ENCODE results near the gene HTR6. TPM values are rescaled to one million over a fixed set of nuclear protein-coding genes. Genes with fewer than 3 reads are reported as not detected.

The HTR6 gene
- total RNA-seq, 1 donor from 2014 or later, result not detected

DNA sequence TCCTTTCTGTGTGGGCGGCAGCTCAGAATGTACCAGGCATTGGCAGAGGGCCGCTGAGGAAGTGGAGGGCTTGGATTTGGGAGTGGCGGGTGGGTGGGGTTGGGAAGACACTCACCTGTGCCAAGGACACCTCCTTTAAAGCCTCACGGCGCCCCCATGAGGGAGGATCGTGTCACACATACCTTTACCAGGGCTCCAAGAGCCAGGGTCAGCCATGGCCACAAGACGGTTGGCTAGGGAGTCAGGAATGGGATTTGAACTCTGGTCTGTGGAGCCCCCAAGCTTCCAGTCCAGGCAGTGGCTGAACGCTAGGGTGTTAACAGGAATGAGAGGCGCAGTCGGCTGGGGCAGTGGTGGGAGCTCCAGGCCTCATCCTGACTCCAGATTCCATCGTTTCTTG lies 16.0 kb upstream of the HTR6 start:
- Histone ChIP-seq H3K27ac (peak overlapping the region; percentile 36), H3K9me3 (no peaks in the 10 kb centered on the region)
- ATAC-seq, result no peak

DNA sequence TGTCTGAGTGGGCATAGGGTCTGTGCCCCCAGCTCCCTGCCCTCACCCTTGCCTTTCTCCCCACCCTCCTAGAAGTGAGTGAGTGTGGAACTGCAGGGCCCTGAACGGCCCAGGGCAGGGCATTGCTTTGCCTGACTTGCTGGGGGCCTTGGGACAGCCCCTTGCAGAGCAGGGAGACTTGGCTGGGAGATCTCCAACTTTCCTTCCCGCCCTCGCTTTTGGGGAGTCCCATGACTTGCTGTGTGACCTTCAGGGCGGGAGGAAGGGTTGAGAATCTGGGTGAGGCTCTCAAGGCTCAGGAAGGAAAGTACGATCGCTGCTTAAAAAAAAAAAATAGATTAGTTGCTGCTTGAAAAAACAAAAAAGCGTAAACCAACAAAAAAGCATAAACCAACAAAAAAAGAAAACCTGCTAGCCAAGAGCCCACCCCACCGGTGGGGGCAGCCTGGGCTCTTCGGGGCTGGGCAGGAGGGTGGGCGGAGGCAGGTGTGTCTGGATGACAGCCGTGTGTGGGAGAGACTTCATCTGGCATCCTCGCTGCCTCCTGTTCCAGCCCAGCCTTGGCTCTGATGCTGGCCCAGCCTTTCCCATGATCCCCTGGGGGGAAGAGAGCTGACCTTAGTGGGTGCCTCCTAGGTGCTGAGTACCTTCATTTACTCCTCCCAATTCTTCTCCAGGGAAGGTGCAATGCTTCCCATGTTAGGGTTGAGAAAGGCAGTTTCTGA lies 14.1 kb upstream of the HTR6 start:
- no peaks in the 10 kb centered on the region for H3K9me3 ChIP-seq
- H3K4me1 ChIP-seq, result peaks cover 37% of the 10 kb centered on the region
- H3K27ac ChIP-seq, result peak overlapping the region; percentile 63
- H3K36me3 ChIP-seq, result peaks cover 6% of the 10 kb centered on the region
- ATAC-seq (no peak), DNase-seq (no peak)
- TF ChIP-seq, protein P1, sequence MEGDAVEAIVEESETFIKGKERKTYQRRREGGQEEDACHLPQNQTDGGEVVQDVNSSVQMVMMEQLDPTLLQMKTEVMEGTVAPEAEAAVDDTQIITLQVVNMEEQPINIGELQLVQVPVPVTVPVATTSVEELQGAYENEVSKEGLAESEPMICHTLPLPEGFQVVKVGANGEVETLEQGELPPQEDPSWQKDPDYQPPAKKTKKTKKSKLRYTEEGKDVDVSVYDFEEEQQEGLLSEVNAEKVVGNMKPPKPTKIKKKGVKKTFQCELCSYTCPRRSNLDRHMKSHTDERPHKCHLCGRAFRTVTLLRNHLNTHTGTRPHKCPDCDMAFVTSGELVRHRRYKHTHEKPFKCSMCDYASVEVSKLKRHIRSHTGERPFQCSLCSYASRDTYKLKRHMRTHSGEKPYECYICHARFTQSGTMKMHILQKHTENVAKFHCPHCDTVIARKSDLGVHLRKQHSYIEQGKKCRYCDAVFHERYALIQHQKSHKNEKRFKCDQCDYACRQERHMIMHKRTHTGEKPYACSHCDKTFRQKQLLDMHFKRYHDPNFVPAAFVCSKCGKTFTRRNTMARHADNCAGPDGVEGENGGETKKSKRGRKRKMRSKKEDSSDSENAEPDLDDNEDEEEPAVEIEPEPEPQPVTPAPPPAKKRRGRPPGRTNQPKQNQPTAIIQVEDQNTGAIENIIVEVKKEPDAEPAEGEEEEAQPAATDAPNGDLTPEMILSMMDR (IDR thresholded peaks at IDR 0.05), result no peak
- no peaks in the 10 kb centered on the region for H3K27me3 ChIP-seq
- no peak overlapping the region for H3K4me3 ChIP-seq
- intact Hi-C loops (cut with DNase I), result loop anchor here (10.0 kb wide), 1 partner anchor 166 kb away; the partner anchor contains the start of gene CAPZB

More for the DNA sequence above, 16.0 kb upstream of the HTR6 start:
- Histone ChIP-seq H3K4me3 (peak overlapping the region; percentile 30), H3K27me3 (no peaks in the 10 kb centered on the region), H3K36me3 (no peaks in the 10 kb centered on the region), H3K4me1 (peaks cover 29% of the 10 kb centered on the region)
- TF ChIP-seq, protein P1 (IDR thresholded peaks at IDR 0.05), result peak; percentile 15
- intact Hi-C loops (cut with DNase I), result no loop called here
- DNase-seq, result no peak

- intact Hi-C loops (cut with DNase I), result loop anchor here (10.0 kb wide), 1 partner anchor 166 kb away; the partner anchor contains the start of gene CAPZB
- no peak for DNase-seq
Observed at GRCh38 chr1:19651141-19651737, 13.4 kb upstream of the HTR6 start.

DNA sequence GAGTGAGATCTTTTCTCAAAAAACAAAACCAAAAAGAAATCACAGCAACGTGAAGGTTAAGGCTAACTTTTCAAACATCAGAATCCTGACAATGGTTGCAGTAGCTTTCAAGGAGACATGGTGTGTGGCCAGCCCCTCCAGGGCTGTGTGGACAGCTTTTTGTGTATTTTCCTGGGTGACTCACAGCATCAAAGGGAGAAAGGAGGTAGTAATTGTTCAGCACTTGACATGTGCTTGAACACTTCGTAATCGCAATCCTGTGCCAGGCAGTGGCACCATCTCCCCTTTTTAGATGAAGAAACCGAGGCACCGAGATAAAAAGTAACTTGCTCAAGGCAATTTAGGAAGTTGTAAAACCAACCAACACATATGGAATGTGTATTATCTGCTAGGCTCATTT lies 10.3 kb upstream of the HTR6 start:
- TF ChIP-seq, protein P1 (IDR thresholded peaks at IDR 0.05), result no peak
- no peak overlapping the region for H3K4me3 ChIP-seq
- intact Hi-C loops (cut with DNase I), result loop anchor here (10.0 kb wide), 1 partner anchor 170 kb away; the partner anchor contains the start of gene CAPZB
- ATAC-seq (peak; percentile 59), DNase-seq (no peak)
- H3K27ac ChIP-seq, result no peak overlapping the region
- H3K27me3 ChIP-seq, result no peaks in the 10 kb centered on the region
- H3K9me3 ChIP-seq, result no peaks in the 10 kb centered on the region
- H3K36me3 ChIP-seq, result peaks cover 10% of the 10 kb centered on the region
- H3K4me1 ChIP-seq, result peaks cover 31% of the 10 kb centered on the region

More at GRCh38 chr1:19651141-19651737, 13.4 kb upstream of the HTR6 start:
- TF ChIP-seq, protein P1 (IDR thresholded peaks at IDR 0.05), result peak; percentile 65
- no peak overlapping the region for H3K4me3 ChIP-seq
- peaks cover 37% of the 10 kb centered on the region for H3K4me1 ChIP-seq
- peak; percentile 70 for ATAC-seq
- peak overlapping the region; percentile 63 for H3K27ac ChIP-seq
- no peaks in the 10 kb centered on the region for H3K27me3 ChIP-seq
- H3K36me3 ChIP-seq, result peaks cover 10% of the 10 kb centered on the region
- H3K9me3 ChIP-seq, result no peaks in the 10 kb centered on the region

DNA sequence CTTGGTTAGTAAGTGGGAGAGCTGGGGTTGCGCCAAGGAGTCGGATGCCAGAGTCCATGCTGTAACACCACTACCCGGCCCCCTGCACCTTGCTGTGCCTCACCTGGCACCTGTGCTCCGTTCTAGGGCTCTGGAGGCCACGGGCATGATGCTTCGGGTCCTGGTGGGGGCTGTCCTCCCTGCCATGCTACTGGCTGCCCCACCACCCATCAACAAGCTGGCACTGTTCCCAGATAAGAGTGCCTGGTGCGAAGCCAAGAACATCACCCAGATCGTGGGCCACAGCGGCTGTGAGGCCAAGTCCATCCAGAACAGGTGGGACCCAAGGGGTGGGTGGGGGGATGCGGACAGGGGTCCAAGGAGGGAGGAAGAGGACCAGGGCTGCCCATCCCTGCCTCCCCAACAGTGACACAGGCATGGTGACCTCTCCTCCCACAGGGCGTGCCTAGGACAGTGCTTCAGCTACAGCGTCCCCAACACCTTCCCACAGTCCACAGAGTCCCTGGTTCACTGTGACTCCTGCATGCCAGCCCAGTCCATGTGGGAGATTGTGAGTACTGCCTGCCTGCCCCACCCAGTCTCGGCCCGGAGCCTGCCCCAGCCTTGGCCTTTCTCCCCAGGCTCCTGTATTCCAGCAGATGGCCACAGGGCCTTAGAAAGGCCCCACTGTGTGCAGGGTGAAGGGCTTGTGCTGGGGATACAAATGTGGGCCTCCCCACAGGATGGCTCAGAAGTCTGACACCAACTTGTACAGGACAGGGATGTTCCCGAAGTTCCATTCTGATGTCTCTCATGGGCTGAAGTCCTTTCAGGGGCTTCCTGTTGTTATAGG lies 9.6 kb upstream of the HTR6 start:
- Histone ChIP-seq H3K4me3 (no peak overlapping the region), H3K36me3 (peaks cover 10% of the 10 kb centered on the region), H3K27ac (no peak overlapping the region), H3K9me3 (no peaks in the 10 kb centered on the region), H3K4me1 (peaks cover 31% of the 10 kb centered on the region), H3K27me3 (no peaks in the 10 kb centered on the region)
- intact Hi-C loops (cut with DNase I), result loop anchor here (10.0 kb wide), 1 partner anchor 170 kb away; the partner anchor contains the start of gene CAPZB
- TF ChIP-seq, protein P1 (IDR thresholded peaks at IDR 0.05), result no peak
- ATAC-seq (no peak), DNase-seq (no peak)
